NT2/D1 (cell line): ENCODE results near the gene CAMSAP3.

Source experiments
- SUZ12 ChIP-seq: IDR thresholded peaks from 2 replicates; pipeline ENCODE4 v1.6.1; 2011; ENCODE audit not compliant: insufficient read length, insufficient read depth; ENCODE audit errors: extremely low read depth
- YY1 ChIP-seq: IDR thresholded peaks from 2 replicates; pipeline ENCODE4 v1.6.1; 2011; ENCODE audit not compliant: insufficient read length, insufficient read depth
- ZNF274 ChIP-seq: IDR thresholded peaks from 2 replicates; pipeline ENCODE4 v1.6.1; 2011; ENCODE audit warnings: mild to moderate bottlenecking, low read depth, low read length

DNA sequence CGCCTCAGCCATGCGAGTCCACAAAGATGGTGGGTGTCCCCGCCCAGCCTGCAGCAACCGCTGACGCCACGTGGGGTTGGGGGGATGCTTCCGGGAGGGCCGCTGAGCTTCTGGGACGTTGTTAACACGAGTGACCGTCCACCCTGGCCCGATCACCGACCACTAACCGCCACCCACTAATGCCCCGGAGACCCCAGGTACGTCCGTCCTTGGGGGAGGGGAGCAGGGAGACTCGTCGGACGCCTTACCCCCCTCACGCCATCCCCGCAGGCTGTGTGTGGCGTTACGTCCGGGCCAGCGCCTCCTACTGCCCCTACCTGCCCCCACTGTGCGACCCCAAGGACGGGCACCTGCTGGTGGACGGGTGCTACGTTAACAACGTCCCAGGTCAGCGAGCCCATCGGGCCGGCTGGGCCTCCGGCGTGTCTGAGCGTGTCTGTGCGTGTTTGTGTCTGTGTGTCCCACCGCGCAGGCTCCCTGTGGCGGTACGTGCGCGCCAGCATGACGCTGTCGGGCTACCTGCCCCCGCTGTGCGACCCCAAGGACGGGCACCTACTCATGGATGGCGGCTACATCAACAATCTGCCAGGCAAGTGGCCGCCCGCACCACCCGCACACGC is 38.9 kb upstream of the CAMSAP3 start:
- TF ChIP-seq SUZ12 (no peak), ZNF274 (no peak), YY1 (no peak)
